ENCODE results near the gene TIFAB.
"Not testable (repeated sequence)": the region's sequence is repeated elsewhere in the genome, so short reads cannot be mapped to it uniquely, and the experiment has no call there.

Gene TIFAB, protein sequence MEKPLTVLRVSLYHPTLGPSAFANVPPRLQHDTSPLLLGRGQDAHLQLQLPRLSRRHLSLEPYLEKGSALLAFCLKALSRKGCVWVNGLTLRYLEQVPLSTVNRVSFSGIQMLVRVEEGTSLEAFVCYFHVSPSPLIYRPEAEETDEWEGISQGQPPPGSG

DNA sequence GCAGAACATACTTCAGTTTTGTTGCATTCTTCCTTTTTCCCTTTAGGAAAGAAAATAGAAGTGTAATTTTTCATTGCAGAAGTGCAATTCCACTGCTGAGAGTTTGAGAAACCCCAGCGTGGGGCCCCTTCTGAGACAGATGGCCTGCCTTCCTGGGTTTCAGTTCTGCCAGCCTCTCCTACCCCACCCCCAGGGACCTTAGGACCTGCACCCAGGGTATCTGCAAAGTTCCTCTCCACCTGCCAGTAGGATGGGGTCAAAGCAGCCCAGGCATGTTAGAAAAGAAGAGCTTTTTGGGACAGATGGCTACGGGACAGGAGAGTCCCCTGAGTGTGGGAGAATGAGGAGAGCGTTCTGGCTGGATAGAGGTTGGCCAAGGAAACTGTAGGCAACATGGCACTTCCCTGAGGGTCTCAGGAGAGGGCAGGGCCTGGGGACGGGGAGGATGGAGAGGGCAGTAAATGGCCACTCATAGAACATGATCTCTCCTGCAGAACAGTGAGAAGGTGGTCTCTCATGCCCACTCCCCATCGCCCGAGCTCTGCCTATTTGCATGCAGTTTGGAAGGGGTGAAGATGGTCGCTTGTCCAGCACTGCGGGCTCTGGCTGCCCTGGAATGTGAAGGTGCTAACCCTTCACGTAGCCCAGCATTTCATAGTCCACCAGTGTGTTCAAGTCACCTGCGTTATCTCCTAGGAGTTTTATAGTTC is at the start of gene TIFAB:
Gene TIFAB, minus strand, starts transcription at position 31 of the 710 bp plus-strand sequence. CDS start 2,412 bp downstream, outside the sequence.
- DNase-seq (ENCODE audit: low read depth in 1 of 2, low spot score in 1 of 2), result no peak

DNA sequence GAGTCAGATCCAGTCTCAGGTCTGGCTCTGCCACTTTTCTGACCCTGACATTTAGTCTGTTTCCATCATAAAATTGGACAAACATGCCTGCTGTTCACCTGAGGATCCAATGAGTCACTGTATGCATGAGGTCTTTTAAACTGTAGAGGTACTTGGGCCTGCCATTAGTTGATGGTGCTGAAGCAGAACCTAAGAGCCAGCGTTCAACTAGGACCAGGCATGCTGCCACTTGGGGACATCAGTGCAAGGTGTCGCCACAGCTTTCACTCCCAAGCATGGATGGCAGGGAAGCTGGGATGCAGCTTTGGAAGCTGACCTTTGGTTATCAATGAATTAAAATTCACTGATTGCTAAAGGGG is 46.5 kb upstream of the TIFAB start:
- no peak for DNase-seq (ENCODE audit: low read depth in 1 of 2, low spot score in 1 of 2)

DNA sequence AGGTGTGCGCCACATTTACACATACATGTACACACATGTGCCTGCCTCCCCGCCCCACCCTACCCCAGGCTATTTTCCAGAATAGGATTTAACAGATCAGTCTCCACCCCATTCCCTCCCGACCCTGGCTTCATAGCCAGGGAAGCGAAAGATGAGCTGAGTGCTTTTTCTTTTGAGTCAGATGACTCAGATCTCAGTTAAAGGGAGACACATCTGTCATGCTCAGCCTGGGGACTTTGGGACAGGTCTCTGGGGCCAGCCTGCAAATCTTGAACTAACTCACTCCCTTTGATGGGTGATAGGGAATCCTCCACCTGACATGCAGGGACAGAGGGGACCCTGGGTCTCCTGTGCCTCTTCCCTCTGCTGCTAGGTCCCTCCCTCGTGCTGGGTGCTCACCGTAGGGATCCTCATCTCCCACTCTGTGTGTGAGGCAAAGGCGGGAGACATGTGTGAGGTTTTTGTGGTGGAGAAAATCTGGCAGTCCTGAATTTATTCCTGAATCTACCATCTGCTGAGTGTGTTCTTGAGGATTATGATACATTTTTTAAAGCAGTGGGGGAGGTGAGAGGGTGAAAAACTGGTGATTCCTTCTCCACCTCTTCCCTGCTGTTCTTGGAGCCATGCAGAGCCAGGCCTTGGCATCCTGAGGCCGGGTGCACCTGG is 46.0 kb upstream of the TIFAB start:
- no peak for DNase-seq (ENCODE audit: low read depth in 1 of 2, low spot score in 1 of 2)

DNA sequence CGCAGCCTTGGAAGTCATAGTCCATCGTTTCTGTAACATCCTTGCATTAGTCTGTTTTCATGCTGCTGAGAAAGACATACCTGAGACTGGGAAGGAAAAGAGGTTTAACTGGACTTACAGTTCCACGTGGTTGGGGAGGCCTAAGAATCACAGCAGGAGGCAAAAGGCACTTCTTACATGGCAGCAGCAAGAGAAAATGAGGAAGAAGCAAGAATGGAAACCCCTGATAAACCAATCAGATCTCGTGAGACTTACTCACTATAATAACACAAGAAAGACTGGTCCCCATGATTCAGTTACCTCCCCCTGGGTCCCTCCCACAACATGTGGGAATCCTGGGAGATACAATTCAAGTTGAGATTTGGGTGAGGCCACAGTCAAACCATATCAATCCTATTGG is 43.4 kb upstream of the TIFAB start:
- not testable (repeated sequence) for DNase-seq (ENCODE audit: low read depth in 1 of 2, low spot score in 1 of 2)

DNA sequence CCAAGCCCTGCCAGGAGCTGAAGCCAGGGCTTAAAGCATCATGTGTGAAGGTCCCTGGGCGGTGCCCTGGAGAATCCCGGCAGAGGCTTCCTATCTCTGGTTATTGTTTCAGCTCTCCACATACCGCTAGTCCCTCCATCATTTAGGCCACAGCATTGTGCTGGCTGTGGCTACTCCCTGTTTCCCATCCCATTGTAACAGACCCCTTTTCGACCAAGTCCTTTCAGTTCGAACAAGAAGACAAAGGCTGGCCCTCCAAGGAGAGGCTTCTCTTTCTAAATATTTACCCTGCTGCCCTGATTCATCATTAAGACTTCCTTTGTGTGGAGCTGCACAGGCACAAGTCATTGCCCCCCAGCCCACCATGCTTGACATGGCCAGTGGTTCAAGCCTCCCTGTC is 42.0 kb upstream of the TIFAB start:
- DNase-seq (ENCODE audit: low read depth in 1 of 2, low spot score in 1 of 2), result no peak

DNA sequence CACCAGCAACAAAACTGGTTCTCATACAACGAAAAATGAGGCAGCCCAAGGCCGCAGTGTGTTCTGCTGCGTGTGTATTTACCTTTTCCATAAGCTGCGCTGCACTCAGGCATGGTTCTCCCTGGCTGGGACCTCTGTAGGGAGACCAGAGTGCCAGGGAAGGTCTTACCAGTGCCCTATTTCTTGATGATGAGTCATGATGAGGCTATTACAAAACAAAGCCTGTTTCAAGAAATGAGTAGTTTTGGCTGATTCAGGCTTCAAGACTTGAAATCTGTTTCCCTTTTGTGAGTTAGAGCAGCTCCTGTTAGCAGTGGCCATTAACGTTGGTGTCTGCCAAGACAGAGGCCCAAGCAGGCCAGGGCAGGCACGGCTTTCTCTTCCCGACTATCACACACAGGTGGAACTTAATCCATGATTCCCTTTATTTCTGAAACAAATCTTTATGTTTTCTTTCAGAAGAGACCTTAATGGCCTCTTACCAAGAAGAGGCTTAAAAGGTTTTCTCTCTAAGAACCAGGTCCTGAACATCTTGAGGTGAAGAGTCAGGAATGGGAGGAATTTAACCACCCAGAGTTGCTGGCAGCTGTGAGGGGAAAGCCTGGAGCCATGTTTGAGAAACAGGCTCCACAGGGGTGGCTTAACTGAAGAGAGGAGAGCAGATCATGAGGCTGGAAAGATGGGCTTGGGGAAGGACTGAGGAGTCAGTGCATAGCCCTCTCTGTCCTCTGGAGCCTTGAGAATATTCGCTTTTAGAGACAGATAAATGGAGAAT is 41.4 kb upstream of the TIFAB start:
- DNase-seq (ENCODE audit: low read depth in 1 of 2, low spot score in 1 of 2), result no peak

DNA sequence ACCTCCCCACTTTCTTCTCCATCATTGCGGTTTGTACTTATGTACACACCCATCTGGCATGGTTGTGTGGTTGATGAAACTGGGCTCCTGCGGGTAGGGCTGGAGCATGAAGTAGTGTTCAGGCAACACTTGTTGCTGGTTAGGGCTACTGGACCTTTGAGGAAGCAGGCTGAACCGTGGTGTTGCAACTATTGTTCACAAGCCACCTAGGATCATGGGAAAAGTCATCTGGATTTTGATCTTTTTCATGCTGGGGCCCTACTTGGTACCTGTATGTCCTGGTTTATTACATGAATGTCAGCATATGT is 40.1 kb upstream of the TIFAB start:
- DNase-seq (ENCODE audit: low read depth in 1 of 2, low spot score in 1 of 2), result no peak

DNA sequence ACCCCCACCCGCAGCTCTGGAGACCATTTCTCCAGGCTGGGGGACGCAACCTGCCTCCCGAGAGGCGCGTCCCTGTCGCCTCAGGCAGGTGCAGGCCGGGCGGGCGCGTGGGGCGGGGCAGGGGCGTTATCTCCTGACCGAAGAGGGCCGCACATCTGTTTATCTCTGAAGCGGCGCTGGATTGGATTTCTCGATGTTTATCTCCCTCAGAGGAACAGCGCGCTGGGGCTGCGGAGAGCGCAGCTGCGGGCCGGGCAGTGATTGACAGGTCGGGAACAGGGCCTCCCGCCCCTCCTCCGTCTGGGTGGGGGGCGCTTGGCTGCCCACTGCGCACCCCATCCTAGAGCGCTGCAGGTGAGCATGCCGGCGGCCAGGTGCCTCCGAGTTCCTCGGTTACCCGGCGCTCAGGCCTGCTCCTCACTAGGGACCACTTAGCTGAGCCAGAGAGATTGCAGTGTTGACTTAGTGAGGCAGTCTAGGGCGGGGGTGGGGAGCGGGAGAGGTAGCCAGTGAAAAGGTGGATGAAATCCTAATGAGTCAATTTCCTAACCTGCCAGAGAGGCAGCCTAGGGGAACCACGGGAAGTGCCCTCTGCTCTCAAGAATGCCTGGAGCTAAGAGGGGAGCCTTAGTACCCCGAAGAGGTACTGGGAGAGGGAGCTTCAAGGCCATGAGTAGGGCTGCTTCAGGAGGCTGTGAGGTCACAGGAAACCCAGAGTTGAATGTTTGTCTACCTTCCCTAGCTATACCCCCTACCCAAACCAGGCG is 39.6 kb upstream of the TIFAB start:
- DNase-seq (ENCODE audit: low read depth in 1 of 2, low spot score in 1 of 2), result no peak

DNA sequence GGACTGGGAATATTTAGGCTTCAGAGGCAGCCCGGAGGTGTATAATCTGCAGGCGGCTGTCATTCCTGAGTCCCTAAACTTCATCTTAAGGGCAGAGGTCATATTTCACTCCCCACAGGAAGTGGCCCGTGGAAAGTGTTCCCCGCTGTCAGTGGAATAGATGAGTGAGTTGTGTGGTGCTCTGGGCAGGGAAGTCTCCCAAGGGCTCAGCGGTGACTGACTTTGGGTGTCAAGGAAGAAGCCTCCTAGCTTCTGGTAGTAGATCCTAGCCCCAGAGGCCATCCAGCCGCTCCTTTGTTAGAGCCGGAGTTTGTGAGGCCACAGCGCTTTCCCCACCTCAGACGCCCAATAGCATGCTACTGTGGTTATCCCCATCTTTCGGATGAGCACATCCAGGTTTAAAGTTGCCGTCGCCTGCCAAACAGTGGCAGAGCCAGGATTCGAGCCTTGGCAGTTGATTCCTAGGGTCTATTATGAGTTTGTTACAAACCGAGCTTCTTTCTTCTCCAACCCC is 38.9 kb upstream of the TIFAB start:
- no peak for DNase-seq (ENCODE audit: low read depth in 1 of 2, low spot score in 1 of 2)

DNA sequence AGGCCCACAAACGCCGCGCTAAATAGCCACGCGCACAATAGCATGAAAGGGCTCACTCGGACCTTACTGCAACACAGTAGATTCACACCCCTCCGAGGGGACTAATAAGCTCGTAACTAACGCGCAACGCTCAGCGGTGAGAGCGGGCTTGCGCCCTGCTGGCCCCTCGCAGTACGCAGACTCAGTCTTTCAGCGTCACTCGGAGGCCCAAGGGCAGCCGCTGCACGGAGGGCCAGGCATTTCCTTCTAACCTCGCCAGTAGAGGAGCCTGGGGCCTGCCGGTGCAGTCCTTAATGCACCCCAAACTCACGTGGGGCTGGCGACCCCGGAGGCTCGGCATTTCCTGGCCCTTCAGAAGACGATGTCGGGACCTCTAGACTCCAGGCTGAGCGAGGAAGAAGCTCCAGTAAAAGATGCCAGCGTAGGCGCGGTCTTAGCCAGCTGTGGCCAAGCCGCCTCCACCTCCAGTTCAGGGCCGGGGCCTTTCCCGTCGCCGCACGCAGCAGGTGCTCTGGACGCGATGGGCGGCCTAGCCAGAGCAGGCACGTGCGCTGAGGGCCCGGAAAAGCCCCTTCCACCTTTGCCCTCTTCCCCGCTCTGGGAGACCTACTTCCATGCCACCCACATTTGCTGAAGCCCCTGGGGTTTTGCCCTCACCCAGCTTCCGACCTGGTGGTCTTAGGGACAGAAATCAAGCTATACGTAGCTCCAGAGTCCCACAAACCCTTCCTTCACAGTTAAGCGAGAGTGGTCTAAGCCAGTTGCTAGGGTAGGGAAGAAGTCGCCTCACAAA is 38.3 kb upstream of the TIFAB start:
- DNase-seq (ENCODE audit: low read depth in 1 of 2, low spot score in 1 of 2), result no peak

DNA sequence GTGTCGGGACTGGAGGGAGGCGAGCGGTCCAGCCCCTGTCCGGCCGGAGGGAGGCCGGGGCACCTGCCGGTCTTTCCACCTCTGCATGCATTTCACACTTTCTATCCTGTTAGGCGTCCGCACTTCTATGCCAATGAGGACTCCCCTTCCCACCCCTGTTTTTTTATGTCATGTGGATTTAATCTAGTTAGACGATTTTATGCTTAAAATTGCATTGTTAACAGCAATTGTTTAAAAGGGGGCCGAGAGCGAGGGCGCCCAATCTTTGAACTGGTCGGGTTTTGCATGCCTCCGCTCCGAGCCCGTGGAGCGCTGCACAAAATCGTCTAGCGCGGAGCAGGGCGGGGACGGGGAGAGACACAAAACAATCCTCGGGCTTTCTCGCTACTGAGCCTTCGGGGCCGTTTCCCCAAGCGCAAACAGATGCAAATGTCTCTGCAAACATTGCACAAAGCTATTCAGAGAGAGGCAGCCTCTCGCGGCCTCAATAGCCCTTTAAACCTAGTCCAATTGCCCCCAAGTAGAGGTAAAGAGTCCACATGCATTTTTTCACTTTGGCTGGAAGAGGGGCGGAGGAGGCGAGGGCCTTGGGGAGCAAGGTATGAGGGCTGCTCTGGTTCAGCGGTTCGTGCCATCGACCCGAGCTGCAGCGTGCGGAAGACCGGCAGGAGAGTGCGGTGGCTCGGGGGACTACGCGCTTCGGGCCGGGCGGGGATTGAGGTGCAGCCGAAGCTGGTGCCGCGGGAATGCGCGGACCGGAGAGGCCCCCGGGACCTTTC is 37.5 kb upstream of the TIFAB start:
- DNase-seq (ENCODE audit: low read depth in 1 of 2, low spot score in 1 of 2), result no peak

DNA sequence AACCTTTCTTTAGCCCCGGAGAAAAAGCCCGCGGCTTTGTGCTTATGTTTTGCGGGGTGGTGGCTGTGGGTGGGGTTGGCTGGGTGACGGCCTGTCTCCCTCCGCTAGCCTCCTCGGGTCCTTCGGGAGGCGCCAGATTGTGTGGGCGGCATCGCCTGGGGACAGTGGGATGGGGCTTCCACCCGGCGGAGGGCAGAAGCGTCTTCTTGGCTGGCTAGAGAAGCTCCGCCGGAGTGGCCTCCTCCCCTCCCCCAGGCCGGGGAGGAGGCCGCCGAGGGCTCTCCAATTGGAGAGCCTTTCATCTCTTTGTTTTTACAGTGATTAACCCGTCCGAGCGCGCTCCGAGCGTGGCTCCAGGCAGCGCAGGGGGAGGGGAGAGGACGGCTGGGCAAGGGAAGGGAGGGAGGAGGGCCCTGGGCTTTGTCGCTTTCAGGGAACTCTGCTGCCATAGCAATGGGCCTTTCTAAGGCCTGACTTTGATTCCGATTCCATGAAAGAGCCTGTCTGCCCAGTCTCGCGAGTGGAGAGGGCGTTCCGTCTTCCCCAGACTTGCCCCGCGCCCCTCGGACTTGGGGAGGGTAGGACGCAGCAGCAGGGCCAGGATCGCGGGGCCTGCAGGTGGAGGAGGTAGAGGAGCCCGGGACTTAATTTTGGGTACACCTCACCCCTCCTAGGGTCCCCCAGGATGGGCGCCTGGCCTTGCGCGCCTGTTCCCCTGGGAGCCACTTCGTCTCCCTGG is 36.7 kb upstream of the TIFAB start:
- DNase-seq (ENCODE audit: low read depth in 1 of 2, low spot score in 1 of 2), result no peak

DNA sequence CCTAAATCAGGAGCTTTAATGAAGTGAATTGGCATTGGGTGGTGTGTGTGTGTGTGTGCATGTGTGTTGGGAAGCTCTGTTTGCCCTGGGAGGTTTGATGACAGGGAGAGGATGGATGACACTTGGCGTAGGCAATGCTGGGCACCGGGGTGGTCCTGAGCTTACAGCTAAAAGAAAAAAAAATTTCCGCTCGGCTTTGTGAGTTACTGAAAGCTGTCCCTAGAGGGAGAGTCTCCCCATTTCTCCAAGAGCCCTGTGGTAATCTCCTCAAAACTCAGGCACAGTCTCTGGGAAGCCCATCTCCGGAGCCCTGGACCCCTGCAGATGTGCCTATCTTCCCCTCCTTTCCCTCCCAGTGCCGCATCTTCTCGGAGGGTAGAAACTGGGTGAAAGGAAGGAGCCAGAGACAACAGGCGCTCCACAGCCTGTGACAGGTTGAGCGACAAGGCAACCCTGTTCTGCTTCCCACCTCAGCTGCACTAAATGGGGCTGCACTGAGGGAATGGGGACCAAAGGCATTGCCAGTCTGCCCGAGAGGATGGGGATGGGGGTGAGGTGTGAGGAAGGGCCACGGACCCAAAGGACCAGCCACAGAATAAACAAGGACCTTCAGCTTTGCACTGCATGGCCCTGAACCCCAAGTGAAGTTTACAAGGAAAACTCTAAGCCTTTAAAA is 35.8 kb upstream of the TIFAB start:
- DNase-seq (ENCODE audit: low read depth in 1 of 2, low spot score in 1 of 2), result no peak

DNA sequence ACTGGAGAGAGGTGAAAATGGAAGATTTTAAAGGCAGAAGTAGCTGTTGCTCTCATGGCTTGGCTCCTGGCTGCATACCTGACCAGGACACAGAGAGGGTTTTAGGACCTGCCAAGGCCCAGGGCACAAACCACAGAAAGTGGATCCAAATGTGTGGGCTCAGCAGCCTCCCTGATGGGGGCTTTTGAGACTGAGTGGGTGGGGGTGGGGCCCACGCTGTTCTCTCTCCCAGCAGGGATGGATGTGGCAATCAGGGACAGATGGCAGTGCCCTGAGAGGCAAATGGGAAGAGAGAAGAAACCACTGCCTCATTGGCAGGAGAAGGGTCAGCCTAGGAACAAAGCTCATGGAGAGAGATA is 34.9 kb upstream of the TIFAB start:
- DNase-seq (ENCODE audit: low read depth in 1 of 2, low spot score in 1 of 2), result no peak

DNA sequence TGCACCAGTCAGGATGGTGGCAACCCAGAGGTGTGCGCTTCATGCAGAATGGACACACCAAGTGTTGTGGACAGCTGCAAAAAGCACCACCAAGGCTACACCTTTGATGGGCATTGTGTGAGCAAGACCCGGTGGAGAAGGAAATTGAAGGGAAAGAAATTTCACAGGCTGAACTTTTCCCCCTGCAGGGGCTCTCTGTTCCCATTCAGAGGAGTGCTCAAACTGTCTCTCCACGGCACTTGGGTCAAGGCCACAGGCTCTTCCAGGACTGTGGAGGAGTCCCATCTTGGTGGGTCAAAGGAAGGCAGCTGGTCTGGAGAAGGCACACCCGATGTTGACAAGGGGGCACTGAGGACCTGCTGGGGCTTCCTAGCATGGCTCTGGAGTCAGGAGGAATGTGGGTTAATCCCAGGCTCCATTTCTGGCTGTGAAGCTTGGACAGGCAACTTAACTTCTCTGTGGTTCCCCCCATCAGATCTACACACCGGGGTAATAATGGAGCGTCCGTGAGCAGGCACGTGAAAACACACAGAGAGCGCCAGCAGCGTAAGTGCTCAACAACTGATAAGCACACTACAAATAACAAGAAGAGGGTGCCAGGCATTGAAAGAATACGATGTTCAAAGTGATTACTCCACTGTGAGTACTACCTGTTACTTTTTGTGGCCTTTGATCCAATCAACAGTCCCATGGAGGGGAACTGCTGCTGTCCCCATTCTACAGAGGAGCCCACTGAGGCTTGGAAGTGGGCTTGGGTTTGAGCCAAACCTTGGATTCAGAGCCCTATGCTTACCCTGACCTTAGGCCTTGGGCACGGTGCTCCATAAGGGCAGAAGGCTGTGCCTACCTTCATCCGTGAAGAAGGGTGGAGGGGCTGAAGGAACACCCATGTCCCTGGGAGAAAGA is 34.2 kb upstream of the TIFAB start:
- DNase-seq (ENCODE audit: low read depth in 1 of 2, low spot score in 1 of 2), result no peak

DNA sequence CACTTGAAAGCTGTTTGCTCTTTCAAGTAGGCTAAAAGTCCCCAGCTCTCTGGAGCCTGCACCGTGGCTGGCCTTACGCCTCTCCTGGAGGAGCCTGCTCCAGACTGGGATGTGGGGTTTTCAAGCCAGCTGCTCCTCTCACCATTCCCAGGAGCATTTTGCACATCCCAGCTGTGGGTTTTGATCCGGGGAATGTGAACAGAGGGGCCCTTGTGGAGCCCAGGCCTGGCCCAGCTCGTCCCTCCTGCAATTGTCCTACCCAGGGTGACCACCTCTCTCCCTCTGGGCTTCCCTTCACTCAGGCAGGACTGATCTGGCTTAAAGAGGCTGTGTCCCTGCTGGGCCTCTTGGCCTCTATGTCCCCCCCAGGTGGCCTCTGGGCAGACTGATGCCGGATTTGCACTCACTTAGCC is 32.5 kb upstream of the TIFAB start:
- DNase-seq (ENCODE audit: low read depth in 1 of 2, low spot score in 1 of 2), result no peak

DNA sequence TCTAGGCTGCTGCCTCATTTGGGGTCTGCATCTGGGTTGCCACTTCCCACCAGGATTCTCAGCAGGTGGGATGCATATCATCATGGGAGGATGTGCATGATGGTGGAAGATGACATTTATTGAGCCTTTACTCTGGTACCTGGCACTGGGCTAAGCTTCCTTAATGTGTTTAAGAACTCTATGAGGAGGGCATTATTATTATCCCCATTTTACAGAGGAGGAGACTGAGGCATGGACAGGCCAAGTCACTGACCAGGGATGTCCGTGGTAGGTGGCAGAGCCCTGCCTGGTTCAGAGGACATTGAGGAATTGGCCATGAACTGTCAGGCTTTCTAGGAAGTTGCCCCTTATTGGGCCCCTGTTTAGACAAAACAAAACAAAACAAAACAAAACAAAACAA is 31.1 kb upstream of the TIFAB start:
- no peak for DNase-seq (ENCODE audit: low read depth in 1 of 2, low spot score in 1 of 2)
